HG03439 (cell line): Measurements from ENCODE around the gene ARHGEF33.

Source experiments
- ATAC-seq: cut with Tn5 transposase; IDR thresholded peaks from one replicate; pipeline ENCODE4 v1.9.1; 2021; ENCODE audit warnings: mild to moderate bottlenecking, moderate library complexity; ENCODE audit not compliant: unreplicated experiment

ARHGEF33 gene

DNA sequence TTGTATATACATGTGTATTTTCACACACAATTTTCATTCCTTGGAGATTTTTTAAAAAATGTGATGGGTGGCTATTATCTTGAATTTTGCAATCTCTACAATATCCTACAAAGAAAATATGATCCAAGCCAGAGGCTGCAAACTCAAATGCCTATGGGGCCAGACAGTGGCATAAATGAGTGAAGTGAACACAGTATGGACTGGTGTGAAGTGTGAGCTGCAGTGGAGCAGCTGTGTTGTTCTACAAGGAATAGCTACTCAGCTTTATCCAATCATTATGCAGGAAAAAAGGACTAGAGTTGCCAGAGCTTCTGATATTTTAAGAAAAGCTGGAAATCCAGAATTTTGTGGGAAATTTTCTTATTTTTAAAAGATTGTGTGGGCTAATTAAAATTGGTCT, 62.1 kb downstream of the ARHGEF33 start:
- ATAC-seq: no peak

DNA sequence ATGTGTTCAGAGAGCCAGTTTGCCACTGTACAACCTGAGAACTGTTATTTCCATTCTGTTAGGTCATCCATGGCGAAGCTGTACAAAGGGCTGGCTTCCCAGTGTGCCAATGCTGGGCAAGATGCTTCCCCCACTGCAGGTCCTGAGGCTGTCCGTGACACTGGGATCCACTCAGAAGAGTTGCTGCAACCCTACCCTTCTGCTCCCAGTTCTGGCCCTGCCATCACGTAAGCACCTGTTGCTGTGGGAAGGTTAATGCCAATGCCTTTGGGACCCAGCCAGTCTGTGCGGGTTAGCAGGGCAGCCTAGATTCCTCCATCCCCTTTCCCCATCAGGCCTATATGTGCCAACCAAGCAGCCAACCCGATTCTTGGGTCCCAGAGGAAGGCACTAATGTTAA, 68.3 kb downstream of the ARHGEF33 start:
- ATAC-seq: no peak

DNA sequence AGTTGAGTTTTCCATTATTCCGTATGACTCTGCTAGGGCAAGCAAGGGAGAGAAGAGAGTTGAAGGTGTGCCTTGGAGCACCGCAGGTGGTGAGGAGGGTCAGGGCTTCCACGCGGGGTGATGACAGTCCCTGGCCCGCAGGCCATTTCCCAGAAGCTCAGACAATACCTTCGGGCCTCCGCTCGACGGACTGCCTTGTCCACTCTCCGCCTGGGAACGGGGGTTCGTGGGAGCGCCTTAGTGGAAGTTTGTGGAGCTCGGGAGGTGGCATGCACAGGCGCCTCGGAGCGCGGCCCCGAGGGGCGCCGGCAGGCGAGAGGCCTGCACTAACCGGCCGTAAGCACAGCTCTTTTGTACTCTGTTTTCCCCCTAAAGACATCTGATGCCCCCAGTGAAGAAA, 69.8 kb downstream of the ARHGEF33 start:
- ATAC-seq: no peak

DNA sequence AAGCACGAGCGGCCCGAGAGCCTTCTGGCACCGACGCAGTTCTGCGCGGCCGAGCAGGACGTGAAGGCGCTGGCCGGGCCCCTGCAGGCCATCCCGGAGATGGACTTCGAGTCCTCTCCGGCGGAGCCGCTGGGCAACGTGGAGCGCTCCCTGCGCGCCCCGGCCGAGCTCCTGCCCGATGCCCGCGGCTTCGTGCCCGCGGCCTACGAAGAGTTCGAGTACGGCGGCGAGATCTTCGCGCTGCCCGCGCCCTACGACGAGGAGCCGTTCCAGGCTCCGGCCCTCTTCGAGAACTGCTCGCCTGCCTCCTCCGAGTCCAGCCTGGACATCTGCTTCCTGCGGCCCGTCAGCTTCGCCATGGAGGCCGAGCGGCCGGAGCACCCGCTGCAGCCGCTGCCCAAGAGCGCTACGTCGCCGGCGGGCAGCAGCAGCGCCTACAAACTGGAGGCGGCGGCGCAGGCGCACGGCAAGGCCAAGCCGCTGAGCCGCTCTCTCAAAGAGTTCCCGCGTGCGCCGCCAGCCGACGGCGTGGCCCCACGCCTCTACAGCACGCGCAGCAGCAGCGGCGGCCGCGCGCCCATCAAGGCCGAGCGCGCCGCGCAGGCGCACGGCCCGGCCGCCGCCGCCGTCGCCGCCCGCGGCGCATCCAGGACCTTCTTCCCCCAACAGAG, 70.4 kb downstream of the ARHGEF33 start:
- peak; percentile 81 for ATAC-seq

DNA sequence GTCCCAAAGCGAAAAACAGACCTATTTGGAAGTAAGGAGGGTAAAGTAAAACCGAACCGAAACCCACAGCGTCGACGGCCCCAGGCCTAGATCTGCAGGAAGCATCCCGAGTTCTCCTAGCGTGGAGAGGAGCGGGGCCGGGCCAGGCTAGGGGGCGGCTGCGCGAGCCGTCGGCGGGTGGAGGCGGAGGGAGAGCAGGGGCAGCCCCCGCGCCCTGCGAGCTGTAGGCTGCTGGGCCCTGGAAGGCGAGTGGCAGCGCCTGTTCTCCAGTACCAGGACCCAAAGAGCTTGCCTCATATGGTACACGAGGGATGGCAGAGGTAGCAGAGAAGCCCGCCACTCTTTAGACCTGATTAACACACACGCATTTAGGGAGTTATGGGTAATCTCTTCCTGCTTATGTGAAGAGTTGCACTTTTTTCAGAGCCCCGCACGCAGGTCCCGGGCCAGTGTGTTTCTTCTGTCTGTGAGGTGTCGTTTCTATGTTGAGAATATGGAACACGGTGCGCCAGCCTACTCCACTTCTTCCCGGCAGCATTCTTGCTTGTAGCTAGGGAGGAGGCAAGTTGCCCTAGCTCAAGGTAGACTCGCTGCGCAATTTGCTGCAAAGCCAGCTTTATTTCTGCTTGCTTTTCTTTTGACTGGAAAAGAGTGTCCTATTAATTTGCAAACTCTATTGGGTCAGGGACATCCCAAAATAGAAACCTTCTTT, 71.1 kb downstream of the ARHGEF33 start:
- ATAC-seq: peak; percentile 30

DNA sequence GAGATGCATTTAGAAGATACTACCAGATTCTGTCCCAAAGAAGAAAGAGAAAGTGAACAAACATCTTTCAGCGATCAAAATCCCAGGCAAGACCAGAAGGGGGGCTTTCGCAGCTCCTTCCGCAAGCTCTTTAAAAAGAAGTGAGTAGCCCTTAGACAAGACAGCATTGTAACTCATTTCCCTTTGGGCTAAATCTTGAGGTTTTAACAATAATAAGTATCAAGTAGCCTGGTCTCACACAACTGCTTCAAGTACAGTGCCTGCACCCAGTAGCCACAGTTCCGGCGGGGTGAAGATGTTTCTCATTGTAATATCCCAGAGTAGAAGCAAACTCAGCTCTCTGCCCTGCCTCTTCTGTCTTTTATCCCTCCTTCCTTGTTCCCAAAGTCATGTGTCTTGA, 76.3 kb downstream of the ARHGEF33 start:
- no peak for ATAC-seq

DNA sequence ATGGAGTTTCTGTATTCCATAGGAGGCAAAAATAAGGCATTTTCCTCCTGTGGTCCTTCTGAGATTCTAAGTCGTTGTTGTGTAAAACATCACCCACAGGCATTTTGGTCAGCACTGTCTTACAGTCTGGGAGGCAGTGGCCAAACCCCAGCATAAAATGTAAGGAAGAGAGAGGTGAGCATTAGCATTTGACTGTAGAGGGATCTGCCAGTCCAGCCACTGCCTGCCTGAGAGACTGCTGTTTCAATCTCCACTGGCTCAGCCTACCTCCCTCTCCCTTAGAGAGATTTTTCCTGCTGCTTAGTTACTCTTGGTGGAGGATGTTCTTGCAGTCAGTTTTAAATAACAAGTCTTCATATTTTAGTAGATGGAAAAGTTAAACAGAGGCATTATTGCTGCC, 77.0 kb downstream of the ARHGEF33 start:
- no peak for ATAC-seq

DNA sequence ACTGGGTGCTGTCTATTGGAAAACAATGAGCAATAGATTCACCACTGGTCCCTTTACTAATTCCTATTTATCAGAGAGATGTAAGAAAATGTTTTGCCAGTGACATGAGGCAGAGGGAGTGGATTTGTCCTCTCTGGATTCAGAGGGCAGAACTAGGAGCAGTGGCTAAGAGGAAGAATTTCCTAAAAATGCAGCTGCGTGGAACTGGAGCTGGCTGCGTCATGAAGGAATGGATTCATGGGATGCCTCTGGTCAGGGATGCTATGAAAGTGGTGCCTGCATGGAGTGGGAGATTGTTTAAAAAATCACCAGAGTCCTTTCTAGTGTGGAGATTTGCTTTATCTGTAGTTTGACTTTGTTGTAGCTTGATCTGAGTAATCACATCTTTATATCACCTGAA, 78.3 kb downstream of the ARHGEF33 start:
- ATAC-seq: no peak

DNA sequence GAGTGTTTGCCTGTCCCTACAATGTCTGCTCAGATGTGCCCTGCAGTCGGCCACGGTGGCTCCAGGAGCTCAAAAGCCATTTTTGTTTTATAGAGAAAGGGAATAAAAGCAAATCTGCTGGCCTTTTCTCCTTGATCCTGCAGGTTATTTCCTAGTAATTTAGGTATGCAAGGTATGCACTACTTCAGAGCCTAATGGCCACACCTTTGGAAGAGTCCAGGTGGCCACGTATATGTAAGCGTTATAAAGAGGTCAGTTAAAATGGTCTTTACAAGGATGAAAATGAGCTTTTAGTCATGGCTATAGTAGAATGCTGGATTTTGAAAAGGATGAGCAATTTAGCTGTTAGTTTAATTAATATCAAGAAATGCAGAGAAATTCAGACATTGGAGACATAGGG, 81.7 kb downstream of the ARHGEF33 start:
- no peak for ATAC-seq

DNA sequence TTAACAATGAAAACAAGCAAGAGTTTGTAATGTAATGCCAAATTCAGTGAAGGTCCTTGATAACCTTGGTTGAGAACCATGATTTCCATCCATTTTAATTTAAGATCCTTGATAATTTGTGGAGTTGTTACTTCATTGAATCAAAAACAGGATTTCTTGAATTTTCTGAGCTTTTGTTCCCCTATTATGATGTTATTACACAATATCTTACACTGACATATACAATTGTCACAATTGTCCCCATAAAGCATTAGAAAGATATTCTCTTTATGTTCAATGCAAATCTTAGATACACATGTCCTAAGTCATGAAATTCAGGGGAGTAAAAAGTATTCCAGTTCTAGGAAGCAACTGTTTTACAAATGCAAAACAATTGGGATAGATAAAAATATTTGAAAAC, 83.6 kb downstream of the ARHGEF33 start:
- ATAC-seq: no peak

DNA sequence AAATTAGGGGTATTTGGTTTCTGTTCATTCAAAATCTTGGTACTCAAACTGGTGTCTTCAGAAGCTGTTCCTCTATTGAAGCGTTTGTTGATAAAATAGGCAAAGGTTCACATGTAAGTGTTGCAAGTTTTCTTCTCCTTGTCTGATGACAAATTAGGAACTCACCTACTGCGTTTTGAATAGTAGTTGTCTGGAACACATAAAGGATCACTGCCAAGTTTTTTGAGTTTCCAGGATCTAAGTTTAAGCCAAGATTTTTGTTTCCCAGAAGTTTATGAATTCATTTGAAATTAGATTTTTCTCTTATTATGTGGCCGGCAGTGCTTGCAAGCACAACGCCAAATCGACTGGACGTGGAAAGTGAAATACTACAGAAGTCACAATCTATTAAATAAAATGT, 85.4 kb downstream of the ARHGEF33 start:
- ATAC-seq: no peak

DNA sequence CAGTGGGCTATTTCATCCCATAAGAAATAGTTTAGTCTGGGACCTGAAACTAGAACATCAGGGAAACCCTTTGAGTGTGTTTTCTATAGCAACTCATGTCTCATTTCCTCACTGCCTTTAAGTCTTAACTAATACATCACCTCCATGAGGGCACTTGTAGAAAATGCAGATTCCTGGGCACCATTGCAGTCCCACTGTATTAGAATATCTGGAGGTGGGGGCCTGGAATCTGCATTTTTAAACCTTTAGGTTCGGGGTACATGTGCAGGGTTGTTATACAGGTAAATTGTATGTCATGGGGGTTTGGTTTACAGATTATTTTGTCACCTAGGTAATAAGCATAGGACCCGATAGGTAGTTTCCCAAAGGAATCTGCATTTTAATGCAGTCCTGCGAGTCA, 87.4 kb downstream of the ARHGEF33 start:
- ATAC-seq: no peak

DNA sequence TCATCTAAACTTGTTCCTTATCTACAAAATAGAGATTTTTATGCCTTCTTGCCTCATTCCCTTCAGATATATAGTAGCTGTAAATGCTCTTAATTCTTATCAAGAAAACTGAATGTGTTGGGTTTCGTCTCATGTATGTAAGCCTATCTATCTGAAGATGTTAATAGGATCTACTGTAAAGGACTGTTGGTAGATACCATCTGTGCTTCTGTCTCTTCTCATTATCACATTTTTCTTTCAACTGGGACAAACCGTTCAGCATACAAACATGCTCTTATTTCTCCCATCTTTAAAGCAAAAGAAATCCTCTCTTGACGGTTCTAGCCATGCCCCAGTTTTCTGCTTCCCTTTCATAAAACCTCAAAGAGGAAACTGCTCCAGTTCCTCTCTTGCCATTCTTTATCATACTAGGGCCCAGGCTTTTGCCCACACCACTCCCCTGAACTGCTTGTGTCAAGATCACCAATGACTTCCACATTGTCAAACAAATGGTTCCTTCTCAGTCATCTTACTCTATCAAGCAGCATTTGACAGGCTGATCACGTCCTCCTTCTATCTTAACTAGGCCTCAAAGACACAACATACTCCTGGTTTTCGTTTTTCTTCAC, 88.7 kb downstream of the ARHGEF33 start:
- ATAC-seq: no peak

DNA sequence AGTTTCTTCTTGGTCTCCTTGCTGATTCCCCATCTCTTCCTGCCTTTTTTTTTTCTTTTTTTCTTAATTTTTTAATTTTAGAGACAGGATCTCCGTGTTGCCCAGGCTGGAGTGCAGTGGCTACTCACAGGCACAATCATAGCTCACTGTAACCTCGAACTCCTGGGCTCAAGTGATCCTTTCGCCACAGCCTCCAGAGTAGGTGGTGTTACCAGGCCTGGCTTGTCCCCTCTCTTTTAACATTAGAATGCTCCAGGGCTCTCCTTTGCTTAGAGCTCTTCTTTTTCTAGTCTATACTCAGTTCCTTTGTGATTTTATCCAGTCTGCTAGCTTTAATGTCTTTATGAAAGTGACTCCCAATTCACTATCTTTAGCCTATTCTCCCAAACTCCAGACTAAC, 89.2 kb downstream of the ARHGEF33 start:
- no peak for ATAC-seq

DNA sequence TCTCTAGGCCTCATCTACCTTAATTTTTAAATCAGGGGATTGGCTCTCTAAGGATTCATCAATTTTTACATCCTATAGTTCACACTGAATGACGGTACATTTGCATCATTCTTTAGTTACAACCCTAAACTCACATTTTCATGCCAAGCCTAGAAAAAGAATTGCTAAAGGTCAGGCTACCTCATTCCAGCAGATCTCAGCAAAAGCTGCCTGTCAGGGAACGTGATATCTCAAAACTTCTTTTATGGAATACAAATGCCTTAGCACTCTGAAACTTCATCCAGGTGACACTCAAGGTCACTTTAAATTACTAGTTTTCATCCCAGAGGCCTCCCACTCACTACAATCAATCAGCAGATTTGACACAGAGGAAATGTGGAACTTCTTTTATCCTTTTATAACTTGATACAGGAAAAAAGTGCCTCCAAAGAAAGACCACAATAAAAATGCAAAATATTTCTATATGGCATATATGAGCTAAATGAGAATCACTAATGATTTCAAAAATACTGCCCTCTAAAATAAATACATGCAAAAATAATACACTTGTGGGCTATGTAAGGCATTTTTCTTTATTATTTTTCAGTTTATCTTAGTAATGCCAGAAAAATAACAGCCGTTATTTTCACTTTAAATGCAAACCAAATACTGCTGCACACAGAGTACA, 91.5 kb downstream of the ARHGEF33 start:
- ATAC-seq: no peak

DNA sequence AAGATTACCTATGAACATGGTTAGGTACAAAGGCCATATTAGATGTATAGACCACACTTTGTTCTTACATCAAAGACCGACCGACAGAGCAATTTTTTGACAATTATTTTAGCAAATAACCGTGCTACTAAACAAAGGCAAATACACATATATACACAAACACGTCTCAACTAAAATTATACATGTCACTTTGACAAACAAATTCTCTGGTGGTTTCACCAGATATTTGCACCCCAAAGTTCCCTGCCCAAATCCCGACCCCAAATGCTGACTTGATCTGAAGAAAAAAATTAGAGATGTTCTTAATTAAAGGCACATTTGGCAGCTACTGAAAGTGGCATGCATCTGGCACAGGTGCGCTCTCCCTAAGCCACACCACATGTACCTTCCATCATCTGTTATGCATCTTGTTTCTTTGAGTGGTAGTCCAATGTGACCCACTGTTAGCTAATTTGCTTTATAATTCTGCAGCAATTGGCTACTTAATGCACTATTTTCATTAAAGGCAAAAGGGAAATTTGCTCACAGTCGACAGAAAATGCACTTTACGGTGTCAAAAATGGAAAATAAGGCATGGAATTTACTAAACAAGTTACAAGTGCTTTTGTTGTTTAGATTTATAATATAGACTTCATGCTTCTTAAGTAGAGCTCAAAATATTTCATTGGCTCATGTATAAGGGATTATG, 92.1 kb downstream of the ARHGEF33 start:
- ATAC-seq: no peak

DNA sequence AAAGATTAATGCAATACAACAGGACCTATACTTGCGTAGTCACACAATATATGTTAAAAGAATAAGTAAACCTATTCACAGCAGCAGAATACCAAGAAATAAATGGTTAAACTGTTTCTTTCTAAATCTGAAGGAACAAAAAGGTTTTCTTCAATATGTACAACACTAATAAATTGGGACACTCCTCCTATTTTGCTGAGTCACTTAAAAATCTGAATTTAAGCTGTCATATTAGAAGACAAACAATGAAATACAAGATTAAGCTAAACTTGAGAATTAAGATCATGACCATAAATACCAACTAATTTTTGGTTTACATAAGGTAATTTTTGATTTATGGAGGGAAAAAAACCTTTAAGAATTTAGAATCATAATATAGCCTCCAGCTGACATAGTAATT, 92.8 kb downstream of the ARHGEF33 start:
- ATAC-seq: no peak

DNA sequence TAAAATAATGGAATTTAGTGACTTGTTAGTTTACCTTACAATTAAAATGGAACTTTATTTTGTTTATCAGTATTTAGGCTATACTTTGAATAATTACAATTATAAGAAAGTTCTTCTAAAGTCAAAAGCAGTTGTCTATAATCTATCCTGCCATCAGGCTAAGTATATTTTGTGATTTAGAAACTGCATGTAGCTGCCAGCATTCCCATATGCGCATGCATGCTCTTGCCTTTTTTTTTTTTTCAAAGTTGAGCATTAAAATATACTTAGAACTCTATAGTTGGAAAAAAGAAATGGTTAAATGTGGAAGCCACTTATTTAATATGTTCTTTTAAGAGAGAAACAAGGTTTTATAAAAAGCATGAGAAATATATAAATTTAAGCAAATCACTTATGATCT, 99.0 kb downstream of the ARHGEF33 start:
- no peak for ATAC-seq

DNA sequence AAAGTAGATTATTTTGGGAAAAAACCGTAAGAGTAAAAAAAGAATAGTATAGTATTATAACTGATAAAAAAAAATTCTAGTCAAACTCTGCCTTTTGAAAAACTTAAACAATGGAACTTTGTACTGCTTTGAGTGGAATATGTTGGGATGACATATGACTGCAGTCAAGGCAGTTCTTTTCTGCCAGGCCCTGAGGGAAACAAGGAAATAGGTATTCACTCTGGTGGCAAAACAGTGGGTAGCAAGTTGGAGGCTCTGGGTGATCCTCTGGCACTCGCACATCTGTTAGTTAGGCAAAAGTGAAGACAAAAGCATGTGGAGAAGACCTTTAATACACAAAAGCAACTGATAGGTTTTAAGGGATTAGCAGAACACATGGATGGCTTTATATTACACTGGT, 102.2 kb downstream of the ARHGEF33 start:
- ATAC-seq: no peak

DNA sequence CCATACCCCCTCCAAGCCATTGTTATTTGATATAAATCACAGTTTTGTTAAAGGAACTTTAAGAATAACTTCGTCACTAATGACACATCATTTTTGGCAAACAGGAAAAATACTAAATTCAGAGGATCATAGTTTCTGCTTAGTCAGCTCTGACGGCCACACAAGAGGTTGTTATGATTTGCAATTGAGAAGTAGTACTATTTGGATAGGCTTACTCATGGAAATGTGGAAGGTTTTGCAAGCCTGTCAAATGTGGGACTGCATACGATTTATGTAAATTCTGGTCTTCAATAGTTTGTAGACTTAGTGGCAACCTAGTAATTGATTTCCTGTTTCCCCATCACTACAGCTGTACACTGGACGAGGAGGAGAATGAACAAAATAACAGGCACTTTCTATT, 108.1 kb downstream of the ARHGEF33 start:
- no peak for ATAC-seq

DNA sequence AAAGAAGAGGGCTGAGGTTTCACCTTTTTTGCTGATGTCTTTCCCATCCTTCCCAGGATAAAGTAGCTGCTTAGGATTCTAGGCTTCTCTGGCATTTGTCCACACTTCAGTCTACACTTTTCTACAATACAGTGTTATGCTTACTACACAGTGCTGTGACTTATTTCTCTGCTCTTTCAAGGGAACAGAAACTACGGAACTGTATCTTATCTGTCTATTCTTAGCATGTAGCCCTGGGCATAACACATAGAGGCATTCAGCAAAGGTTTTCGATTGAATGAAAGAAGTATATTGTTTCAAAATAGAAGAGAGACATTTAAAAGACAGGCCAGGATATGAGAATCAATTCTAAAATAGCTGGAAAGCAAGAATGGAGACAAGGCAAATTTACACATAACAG, 110.9 kb downstream of the ARHGEF33 start:
- ATAC-seq: no peak
